Type B pancreatic cell (in vitro differentiated cells): ENCODE measurements around the gene NBEAL1. TPM values are rescaled to one million over a fixed set of nuclear protein-coding genes. Genes with fewer than 3 reads are reported as not detected.
"Not testable (repeated sequence)": the region's sequence is repeated elsewhere in the genome, so short reads cannot be mapped to it uniquely, and the experiment has no call there.

Experiments
- DNase-seq: peaks from one replicate; pipeline ENCODE4 v3.0.0; 2021; ENCODE audit warnings: mixed read lengths; ENCODE audit not compliant: unreplicated experiment; ENCODE audit errors: extremely low spot score
- H3K27ac Mint-ChIP-seq: 2 replicates; pipeline ENCODE4 v1.8.0; 2021; ENCODE audit warnings: mild to moderate bottlenecking, mixed read lengths
- H3K27me3 Mint-ChIP-seq: 2 replicates; pipeline ENCODE4 v1.8.0; 2021; ENCODE audit warnings: mixed read lengths
- H3K36me3 Mint-ChIP-seq: 2 replicates; pipeline ENCODE4 v1.8.0; 2021; ENCODE audit warnings: mixed read lengths
- H3K4me1 Mint-ChIP-seq: one replicate; pipeline ENCODE4 v1.8.0; 2021; ENCODE audit warnings: mixed read lengths; ENCODE audit not compliant: unreplicated experiment
- H3K4me3 Mint-ChIP-seq: 2 replicates; pipeline ENCODE4 v1.8.0; 2021; ENCODE audit warnings: mild to moderate bottlenecking, mixed read lengths
- H3K9me3 Mint-ChIP-seq: 2 replicates; pipeline ENCODE4 v1.8.0; 2021; ENCODE audit warnings: mixed read lengths
- total RNA-seq: library from RNA; stranded (reverse); gene quantifications from 2 replicates; pipeline ENCODE4 v1.2.1, GENCODE V29; 2021; ENCODE audit warnings: low replicate concordance
- TF ChIP-seq, protein P1 (sequence below): fragments of 200-600 bp; sonication (generic); conservative IDR thresholded peaks from 2 replicates; pipeline ENCODE4 v1.5.0; 2021; ENCODE audit warnings: antibody characterized with exemption, mild to moderate bottlenecking

The NBEAL1 gene
- total RNA-seq, 1 donor from 2014 or later = 28.5 TPM

DNA sequence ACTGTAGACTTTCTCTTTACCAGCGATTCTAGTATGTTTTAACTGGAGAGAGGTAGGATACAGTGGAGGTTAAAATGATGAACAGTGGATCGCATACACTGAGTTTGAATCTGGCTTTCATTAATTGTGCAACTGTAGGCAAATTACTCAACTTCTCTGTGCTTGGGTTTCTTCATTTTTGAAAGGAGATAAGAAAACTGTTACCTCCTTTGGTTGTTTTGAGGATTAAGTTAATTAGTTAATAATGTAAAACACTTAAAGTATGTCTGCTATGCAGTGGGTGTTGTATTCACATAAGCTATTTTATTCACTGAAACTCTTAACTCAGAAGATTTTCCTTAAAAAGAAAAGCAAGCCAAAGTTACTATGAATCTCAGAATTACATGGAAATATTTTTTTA lies 112.3 kb downstream of the NBEAL1 start:
- Mint-ChIP-seq H3K36me3 (peaks cover 8% of the 10 kb centered on the region), H3K27ac (no peak overlapping the region)

GRCh38 chr2:203135105-203135504 lies 120.4 kb downstream of the NBEAL1 start:
- no peak for DNase-seq
- no peaks in the 10 kb centered on the region for H3K27me3 Mint-ChIP-seq
- TF ChIP-seq, protein P1, sequence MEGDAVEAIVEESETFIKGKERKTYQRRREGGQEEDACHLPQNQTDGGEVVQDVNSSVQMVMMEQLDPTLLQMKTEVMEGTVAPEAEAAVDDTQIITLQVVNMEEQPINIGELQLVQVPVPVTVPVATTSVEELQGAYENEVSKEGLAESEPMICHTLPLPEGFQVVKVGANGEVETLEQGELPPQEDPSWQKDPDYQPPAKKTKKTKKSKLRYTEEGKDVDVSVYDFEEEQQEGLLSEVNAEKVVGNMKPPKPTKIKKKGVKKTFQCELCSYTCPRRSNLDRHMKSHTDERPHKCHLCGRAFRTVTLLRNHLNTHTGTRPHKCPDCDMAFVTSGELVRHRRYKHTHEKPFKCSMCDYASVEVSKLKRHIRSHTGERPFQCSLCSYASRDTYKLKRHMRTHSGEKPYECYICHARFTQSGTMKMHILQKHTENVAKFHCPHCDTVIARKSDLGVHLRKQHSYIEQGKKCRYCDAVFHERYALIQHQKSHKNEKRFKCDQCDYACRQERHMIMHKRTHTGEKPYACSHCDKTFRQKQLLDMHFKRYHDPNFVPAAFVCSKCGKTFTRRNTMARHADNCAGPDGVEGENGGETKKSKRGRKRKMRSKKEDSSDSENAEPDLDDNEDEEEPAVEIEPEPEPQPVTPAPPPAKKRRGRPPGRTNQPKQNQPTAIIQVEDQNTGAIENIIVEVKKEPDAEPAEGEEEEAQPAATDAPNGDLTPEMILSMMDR = no peak
- H3K9me3 Mint-ChIP-seq = no peaks in the 10 kb centered on the region
- no peak overlapping the region for H3K27ac Mint-ChIP-seq
- H3K36me3 Mint-ChIP-seq = peaks cover 3% of the 10 kb centered on the region
- H3K4me3 Mint-ChIP-seq = no peak overlapping the region
- no peaks in the 10 kb centered on the region for H3K4me1 Mint-ChIP-seq

More for the DNA sequence above, 112.3 kb downstream of the NBEAL1 start:
- Mint-ChIP-seq H3K4me3 (no peak overlapping the region), H3K9me3 (no peaks in the 10 kb centered on the region), H3K27me3 (no peaks in the 10 kb centered on the region), H3K4me1 (peaks cover 8% of the 10 kb centered on the region)
- TF ChIP-seq, protein P1 = no peak
- no peak for DNase-seq

DNA sequence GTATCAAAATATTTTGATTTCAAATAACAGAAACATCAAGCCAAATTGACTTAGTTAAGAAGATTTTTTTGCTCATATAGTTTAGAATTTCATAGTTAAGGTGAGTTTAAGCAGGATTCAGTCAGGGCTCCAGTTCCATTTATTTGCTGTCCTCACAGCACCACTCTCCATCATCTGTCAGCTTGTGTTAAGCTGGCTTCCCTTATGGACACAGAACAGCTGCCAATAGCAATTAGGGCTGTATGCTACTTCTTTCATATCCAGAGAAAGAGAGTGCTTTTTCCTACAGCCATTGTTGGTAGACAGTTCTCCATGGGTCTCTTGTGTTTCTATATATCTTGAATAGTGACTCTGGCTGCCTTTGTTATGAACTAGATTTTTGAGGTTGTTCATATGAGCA lies 128.7 kb downstream of the NBEAL1 start:
- no peak for DNase-seq
- Mint-ChIP-seq H3K4me3 (no peak overlapping the region), H3K27me3 (no peaks in the 10 kb centered on the region), H3K4me1 (no peaks in the 10 kb centered on the region), H3K36me3 (peaks cover 6% of the 10 kb centered on the region), H3K9me3 (no peaks in the 10 kb centered on the region), H3K27ac (no peak overlapping the region)
- TF ChIP-seq, protein P1 = no peak

GRCh38 chr2:203149194-203149593 lies 134.5 kb downstream of the NBEAL1 start:
- Mint-ChIP-seq H3K4me1 (no peaks in the 10 kb centered on the region), H3K27me3 (no peaks in the 10 kb centered on the region), H3K36me3 (peaks cover 21% of the 10 kb centered on the region), H3K4me3 (no peak overlapping the region), H3K9me3 (no peaks in the 10 kb centered on the region), H3K27ac (no peak overlapping the region)
- no peak for DNase-seq
- TF ChIP-seq, protein P1 = no peak

DNA sequence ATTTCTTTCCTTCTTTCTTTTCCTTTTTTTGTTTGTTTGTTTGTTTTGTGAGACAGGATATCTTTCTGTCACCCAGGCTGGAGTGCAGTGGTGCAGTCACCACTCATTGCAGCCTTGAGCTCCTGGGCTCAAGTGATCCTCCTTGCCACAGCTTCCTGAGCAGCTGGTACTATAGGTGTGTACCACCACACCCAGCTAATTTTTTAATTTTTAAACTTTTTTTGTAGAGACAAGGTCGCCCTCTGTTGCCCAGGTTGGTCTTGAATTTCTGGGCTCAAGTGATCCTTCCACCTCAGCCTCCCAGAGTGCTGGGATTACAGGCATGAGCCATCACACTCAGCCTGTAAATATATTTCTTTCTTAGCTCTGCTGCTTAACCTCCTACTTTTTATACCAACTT lies 140.7 kb downstream of the NBEAL1 start:
- Mint-ChIP-seq H3K4me3 (no peak overlapping the region), H3K36me3 (peaks cover 18% of the 10 kb centered on the region), H3K27ac (no peak overlapping the region), H3K27me3 (no peaks in the 10 kb centered on the region), H3K9me3 (no peaks in the 10 kb centered on the region), H3K4me1 (no peaks in the 10 kb centered on the region)
- DNase-seq = no peak
- TF ChIP-seq, protein P1 = no peak

- H3K4me3 Mint-ChIP-seq, H3K27me3 Mint-ChIP-seq, H3K4me1 Mint-ChIP-seq, H3K9me3 Mint-ChIP-seq, DNase-seq, H3K27ac Mint-ChIP-seq: not testable (repeated sequence)
- peaks cover 26% of the 10 kb centered on the region for H3K36me3 Mint-ChIP-seq
These were observed 148.0 kb downstream of the NBEAL1 start for GRCh38 chr2:203162722-203163121.
